HG02759 (cell line): ENCODE measurements around the gene NSG1.

Experiments used
- ATAC-seq: cut with Tn5 transposase; IDR thresholded peaks from one replicate; pipeline ENCODE4 v1.9.1; 2021; ENCODE audit warnings: mild to moderate bottlenecking, moderate library complexity; ENCODE audit not compliant: unreplicated experiment

NSG1 gene

GRCh38 chr4:4428966-4429875, 42.3 kb downstream of the NSG1 start:
- no peak for ATAC-seq

GRCh38 chr4:4430492-4431195, 43.7 kb downstream of the NSG1 start:
- peak; percentile 79 for ATAC-seq

DNA sequence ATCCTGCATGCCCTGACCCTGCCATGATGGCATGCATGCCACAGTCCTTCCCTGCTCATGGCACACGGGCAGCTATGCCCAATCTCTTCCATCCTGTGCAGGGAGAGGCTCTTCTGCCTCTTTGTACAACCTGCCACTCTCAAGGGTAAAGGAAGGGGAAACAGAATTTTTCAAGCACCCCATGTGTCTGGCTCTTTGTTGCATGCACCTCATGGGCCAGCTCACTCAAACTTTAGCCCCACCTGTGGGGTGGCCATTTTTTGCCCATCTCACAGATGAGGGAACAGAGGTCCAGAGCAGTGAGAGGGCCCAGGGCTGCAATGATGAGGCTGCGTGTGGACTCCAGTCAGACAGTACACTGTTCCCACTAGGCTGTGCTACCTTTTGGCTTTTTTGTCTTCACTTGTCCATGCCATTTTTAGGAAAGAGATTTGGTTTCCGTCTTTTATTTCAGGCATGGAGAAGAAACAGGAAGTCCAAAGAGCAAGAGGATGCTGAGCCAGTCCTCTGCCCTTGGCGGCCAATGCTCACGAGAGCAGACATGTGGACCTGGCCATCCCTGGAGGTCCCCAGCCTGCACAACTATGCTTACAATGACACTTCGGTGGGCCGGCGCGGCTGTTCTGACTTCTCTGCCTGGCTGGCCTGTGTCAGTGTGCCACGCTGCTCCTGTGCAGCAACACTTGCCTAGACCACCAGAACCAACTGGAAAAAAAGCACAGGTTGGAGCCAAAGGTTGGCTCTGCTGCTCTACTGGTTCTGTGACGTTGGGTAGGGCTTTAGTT, 45.6 kb downstream of the NSG1 start:
- ATAC-seq = no peak

DNA sequence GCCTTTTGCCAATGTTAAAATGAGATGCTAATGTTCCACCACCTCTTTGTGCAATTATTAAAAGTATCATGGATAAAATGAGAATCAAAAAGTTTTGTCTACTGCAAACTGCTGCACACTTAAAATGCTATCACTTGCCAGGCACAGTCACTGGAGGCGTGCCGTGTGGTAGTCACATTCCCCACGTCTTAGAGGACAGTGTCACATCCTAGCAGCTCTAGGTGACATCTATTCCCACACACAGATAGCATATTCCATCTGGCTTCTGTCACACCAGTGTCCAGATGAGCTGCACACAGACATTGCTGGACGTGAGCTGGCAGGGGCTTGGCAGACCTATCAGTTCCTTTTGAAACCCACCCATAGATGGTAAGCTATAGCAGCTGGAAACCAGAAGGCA, 47.0 kb downstream of the NSG1 start:
- no peak for ATAC-seq

DNA sequence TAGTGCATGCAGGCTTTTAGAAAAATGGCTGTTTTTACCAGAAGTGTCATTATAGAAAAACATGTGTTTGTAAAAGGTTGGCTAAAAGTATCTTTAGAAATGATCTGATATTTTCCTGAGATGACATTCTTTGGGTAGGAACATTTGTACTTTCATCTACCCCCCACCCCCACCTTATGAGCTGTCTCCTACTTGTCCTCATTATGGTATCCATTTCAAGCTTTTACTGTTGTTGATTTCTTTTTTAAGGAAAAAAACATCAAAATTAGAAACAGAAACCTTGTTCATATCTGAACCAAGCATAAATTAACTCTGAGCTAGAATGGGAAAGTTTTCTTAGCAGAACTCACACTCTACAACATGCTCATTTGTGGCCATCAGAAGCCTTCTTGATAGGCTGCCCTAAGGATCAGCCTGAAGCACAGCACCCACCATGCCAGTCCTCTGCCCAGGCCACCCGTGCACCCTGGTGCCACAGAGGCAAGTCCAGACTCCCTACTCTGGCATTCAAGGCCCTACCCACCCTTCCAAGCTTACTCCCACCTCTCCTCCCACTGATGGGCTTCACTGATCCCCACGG, 49.4 kb downstream of the NSG1 start:
- ATAC-seq = no peak

- ATAC-seq = no peak
Observed at GRCh38 chr4:4437798-4438470, 51.0 kb downstream of the NSG1 start.

DNA sequence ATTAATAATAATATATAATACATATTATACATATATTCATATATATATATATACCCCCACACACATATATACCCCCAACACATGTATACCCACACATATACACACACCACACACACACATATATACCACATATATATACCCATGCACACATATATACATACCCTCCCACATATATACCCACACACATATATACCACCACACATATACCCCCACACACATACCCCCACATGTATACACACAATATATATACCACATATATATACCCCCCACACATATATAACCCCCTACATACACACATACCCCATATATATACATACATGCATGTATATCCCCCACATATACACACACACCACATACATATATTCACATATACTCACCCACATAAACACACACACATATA, 52.0 kb downstream of the NSG1 start:
- ATAC-seq = no peak

- ATAC-seq = no peak
Observed at GRCh38 chr4:4439782-4440181, 52.9 kb downstream of the NSG1 start.

GRCh38 chr4:4440333-4441061, 53.6 kb downstream of the NSG1 start:
- ATAC-seq = peak; percentile 55

DNA sequence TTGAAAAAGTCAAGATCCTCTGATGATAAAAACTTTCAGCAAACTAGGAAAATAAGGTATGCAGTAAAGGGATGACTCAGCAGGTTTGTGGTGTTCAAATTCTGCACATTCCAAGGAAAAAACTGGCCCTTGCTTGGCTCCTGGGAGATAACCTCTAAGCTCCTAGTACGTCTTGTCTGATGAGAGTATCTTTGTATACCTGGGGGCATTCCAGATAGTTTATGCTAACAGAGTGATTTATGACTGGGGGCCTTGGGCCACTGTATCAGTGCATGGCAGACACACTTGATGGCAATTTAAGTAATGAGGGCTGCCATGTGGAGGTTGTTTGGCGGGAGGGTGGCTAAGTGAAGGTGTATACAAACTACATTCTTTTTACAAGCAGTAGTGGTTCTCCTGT, 56.9 kb downstream of the NSG1 start:
- no peak for ATAC-seq

DNA sequence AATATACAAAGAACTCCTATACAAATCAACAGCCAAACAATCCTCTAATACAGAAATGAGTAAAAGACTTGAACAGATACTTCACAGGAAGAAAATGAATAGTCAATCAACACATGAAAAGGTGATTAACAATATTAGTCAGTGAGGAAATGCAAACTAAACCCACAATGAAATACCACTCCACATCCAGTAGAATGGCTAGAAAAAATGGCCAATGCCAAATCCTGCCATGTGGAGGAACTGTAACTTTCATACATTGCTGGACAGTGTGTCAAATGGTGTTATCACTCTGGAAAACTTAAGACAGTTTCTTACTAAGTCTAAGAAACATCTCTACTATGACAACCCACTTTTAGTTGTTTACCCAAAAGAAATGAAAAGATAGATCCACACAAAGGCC, 59.5 kb downstream of the NSG1 start:
- ATAC-seq = no peak

- peak; percentile 91 for ATAC-seq
Observed at GRCh38 chr4:4455210-4455865, 68.4 kb downstream of the NSG1 start.

- no peak for ATAC-seq
Observed at GRCh38 chr4:4456351-4456750, 69.4 kb downstream of the NSG1 start.

DNA sequence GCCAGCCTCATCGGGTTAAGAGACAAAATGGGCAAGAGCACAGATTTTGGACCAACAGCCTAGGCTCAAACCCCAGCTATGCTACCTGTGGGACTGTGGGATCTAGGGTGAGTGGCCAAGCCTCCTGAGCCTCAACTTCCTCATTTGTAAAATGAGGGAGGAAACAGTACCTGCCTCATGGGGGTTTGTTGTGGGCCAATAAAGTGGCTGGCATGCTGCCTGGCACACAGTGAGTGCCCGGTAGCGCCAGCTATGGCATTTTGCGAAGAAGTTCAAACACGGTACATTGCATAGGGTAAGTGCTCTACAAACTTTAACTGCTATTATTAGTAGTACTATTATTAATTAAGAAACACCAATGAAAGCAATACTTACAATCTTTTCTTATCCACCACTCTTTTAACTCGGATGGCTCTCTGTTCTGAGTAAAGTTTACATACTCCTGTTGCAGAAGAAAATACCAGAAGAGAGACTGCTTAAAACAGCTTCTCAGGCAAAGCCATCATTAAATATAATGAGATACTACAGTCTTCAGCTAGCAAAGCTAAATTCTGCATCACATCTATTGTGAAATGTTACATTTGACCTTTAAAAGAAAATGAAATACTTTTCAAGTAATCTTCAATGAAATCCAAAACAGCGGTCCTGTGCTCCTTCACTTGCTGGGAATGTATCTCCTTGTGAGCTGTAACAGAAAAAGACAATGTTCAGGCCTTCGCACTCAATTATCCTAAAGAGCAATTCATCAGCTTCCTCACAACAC, 70.1 kb downstream of the NSG1 start:
- ATAC-seq = no peak

DNA sequence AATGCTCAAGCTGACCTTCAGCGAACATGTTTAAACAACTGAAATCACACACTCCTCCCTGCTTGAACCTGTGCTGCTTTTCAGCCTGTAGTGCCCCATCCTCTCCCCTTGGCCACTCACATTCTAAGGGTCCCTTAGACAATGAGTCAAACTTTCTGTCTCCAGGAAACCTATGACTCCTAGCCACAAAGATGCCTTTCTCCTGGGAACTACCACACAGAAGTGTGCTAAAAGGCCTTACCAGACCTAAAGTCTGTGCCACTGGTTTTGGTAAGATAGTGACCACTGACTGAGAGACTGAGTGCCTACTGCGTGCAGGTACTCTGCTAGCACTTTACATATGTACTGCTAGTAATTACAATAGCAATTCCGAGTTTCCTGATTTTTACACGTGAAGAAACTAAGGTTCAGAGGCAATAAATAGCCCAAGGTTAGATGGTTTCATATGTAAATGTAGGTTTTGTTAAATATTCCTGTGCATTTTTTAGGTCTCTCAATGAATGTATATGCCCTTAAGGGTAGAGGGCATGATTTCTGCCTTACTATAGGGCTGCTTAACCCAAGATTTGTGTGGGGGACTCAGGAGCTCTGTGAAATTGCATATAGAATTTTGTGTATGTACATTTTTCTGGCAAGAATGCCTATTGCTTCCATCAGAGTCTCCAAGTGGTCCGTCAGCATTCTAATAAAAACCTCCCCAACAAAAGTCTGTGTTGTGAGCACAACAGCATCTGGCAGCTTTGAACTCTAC, 71.1 kb downstream of the NSG1 start:
- no peak for ATAC-seq

GRCh38 chr4:4459181-4459580, 72.3 kb downstream of the NSG1 start:
- ATAC-seq = no peak

DNA sequence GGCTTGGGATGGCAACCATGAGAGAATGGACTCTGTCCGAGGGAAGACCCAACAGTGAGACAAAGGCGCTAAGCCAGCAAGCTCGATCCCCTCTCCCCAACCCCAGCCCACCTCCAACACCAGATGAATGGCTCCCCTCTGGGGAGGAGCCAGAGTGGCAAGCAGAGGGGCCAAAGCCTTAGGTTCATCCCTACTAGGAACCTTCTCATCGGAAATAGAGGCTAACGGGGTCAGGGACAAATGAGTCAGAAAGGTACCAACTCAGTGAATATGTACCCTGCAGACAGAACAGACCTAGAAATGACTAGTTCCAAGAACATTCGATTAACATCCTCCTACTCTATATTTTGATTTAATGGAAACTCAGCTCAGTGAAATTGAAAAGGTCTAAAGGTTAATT, 73.9 kb downstream of the NSG1 start:
- ATAC-seq = no peak

DNA sequence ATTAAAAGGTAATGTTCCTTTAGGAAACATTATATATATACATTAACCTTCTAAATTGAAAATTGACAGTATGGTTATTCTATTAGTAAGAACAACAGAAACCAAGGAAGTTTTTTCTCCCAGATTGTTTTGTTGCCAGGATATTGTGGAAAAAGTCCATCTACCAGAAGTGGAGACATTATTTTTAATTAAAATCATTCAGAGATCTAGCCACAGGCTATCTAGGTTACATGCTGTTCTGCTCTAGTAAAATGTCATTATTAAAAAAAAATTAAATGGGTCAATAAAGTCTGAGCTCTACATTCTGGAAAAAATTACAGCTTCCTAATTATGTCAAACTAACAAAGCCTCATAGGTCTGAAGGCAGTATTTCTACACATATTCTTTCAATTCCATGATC, 74.3 kb downstream of the NSG1 start:
- no peak for ATAC-seq
